Neural progenitor cell (in vitro differentiated cells): ENCODE data around the gene IL10RA. TPM values are rescaled to one million over a fixed set of nuclear protein-coding genes. Genes with fewer than 3 reads are reported as not detected.

Source experiments
- DNase-seq: peaks from one replicate; pipeline ENCODE4 v3.0.0-alpha.2; 2016; ENCODE audit warnings: low spot score
- H2AFZ ChIP-seq: fragments of 200-600 bp; sonication (generic); replicated peaks from 2 replicates; pipeline ENCODE4 v1.6.1; 2016; ENCODE audit warnings: antibody characterized with exemption
- H3F3A ChIP-seq: fragments of 200-600 bp; sonication (generic); 2 replicates; pipeline ENCODE4 v1.6.1; 2016; ENCODE audit warnings: antibody characterized with exemption, low read depth
- H3K27ac ChIP-seq: fragments of 200-600 bp; sonication (generic); 2 replicates; pipeline ENCODE4 v1.5.1; 2016; ENCODE audit warnings: mild to moderate bottlenecking
- H3K27me3 ChIP-seq: fragments of 200-600 bp; sonication (generic); 2 replicates; pipeline ENCODE4 v1.6.1; 2016; ENCODE audit warnings: mild to moderate bottlenecking, moderate library complexity
- H3K36me3 ChIP-seq: fragments of 200-600 bp; sonication (generic); 2 replicates; pipeline ENCODE4 v1.5.1; 2016
- H3K4me1 ChIP-seq: fragments of 200-600 bp; sonication (generic); 2 replicates; pipeline ENCODE4 v1.6.1; 2016; ENCODE audit warnings: mixed run types
- H3K4me2 ChIP-seq: fragments of 200-600 bp; sonication (generic); 2 replicates; pipeline ENCODE4 v1.6.1; 2016
- H3K4me3 ChIP-seq: fragments of 200-600 bp; sonication (generic); 2 replicates; pipeline ENCODE4 v1.5.1; 2016
- H3K79me2 ChIP-seq: fragments of 200-600 bp; sonication (generic); 2 replicates; pipeline ENCODE4 v1.6.1; 2016; ENCODE audit warnings: low read depth
- H3K9ac ChIP-seq: fragments of 200-600 bp; sonication (generic); 2 replicates; pipeline ENCODE4 v1.6.1; 2016
- H3K9me3 ChIP-seq: fragments of 200-600 bp; sonication (generic); 2 replicates; pipeline ENCODE4 v1.5.1; 2016; ENCODE audit warnings: low read depth
- H4K20me1 ChIP-seq: fragments of 200-600 bp; sonication (generic); 2 replicates; pipeline ENCODE4 v1.6.1; 2016; ENCODE audit warnings: low read depth
- H3K27ac Mint-ChIP-seq: 3 replicates; pipeline ENCODE4 v1.8.0; 2021; ENCODE audit warnings: mixed read lengths
- H3K27me3 Mint-ChIP-seq: 2 replicates; pipeline ENCODE4 v1.8.0; 2022; ENCODE audit warnings: low read depth, mild to moderate bottlenecking, inconsistent platforms, moderate library complexity, mixed read lengths; ENCODE audit not compliant: insufficient read depth
- H3K36me3 Mint-ChIP-seq: 3 replicates; pipeline ENCODE4 v1.8.0; 2021; ENCODE audit warnings: mixed read lengths
- H3K4me1 Mint-ChIP-seq: 3 replicates; pipeline ENCODE4 v1.8.0; 2021; ENCODE audit warnings: mixed read lengths
- H3K4me3 Mint-ChIP-seq: 3 replicates; pipeline ENCODE4 v1.8.0; 2021; ENCODE audit warnings: mild to moderate bottlenecking, moderate library complexity, mixed read lengths
- H3K9me3 Mint-ChIP-seq: 3 replicates; pipeline ENCODE4 v1.8.0; 2020; ENCODE audit warnings: mixed read lengths
- EZH2 ChIP-seq: fragments of 200-600 bp; sonication (generic); IDR thresholded peaks from 2 replicates; pipeline ENCODE4 v1.6.1; 2017; ENCODE audit warnings: antibody characterized with exemption, mild to moderate bottlenecking, moderate library complexity
- EZH2phosphoT487 ChIP-seq: fragments of 200-600 bp; sonication (generic); IDR thresholded peaks from 2 replicates; pipeline ENCODE4 v1.6.1; 2017; ENCODE audit warnings: antibody characterized with exemption
- total RNA-seq: library from RNA; depleted of rRNA; stranded (reverse); fragments of >200 nt; gene quantifications from 2 replicates; pipeline ENCODE4 v1.2.3, GENCODE V29; 2015; ENCODE audit warnings: low replicate concordance
- TF ChIP-seq, protein P1 (sequence below): fragments of 200-600 bp; sonication (generic); IDR thresholded peaks from 2 replicates; pipeline ENCODE4 v1.5.1; 2017; ENCODE audit warnings: antibody characterized with exemption, mild to moderate bottlenecking

Gene IL10RA
- total RNA-seq, 1 donor from 2014 or later = not detected

DNA sequence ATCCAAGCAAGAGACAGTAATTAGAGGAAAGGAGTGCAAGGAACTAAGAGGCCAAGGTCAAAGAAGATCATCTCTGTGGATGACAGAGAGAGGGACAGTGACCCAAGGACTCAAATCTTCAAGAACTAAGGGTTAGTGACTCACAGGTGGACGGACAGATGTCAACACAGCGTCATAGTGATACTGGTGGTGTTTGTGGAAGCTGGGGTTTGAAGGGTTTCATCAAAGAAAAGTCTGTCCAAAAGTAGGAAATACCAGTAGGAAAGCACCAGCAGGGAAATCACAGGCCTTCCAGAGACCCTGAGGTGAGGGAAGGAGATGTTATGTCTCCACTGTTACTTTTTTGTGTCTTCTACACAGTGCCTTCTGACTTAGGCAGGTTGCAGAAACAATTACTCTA lies 32.2 kb downstream of the IL10RA start:
- no peak overlapping the region for H3K4me3 ChIP-seq
- no peaks in the 10 kb centered on the region for H3K36me3 ChIP-seq
- no peak overlapping the region for H2AFZ ChIP-seq
- H3K79me2 ChIP-seq = no peaks in the 10 kb centered on the region
- no peaks in the 10 kb centered on the region for H3F3A ChIP-seq
- no peaks in the 10 kb centered on the region for H3K4me1 ChIP-seq
- Mint-ChIP-seq H3K4me3 (no peak overlapping the region), H3K9me3 (peaks cover 8% of the 10 kb centered on the region), H3K4me1 (no peaks in the 10 kb centered on the region), H3K27me3 (peaks cover 16% of the 10 kb centered on the region), H3K36me3 (no peaks in the 10 kb centered on the region), H3K27ac (no peak overlapping the region)
- no peak overlapping the region for H3K9ac ChIP-seq
- no peaks in the 10 kb centered on the region for H3K9me3 ChIP-seq
- peaks cover 5% of the 10 kb centered on the region for H3K27me3 ChIP-seq
- no peak overlapping the region for H3K4me2 ChIP-seq
- H3K27ac ChIP-seq = no peak overlapping the region
- TF ChIP-seq, protein P1, sequence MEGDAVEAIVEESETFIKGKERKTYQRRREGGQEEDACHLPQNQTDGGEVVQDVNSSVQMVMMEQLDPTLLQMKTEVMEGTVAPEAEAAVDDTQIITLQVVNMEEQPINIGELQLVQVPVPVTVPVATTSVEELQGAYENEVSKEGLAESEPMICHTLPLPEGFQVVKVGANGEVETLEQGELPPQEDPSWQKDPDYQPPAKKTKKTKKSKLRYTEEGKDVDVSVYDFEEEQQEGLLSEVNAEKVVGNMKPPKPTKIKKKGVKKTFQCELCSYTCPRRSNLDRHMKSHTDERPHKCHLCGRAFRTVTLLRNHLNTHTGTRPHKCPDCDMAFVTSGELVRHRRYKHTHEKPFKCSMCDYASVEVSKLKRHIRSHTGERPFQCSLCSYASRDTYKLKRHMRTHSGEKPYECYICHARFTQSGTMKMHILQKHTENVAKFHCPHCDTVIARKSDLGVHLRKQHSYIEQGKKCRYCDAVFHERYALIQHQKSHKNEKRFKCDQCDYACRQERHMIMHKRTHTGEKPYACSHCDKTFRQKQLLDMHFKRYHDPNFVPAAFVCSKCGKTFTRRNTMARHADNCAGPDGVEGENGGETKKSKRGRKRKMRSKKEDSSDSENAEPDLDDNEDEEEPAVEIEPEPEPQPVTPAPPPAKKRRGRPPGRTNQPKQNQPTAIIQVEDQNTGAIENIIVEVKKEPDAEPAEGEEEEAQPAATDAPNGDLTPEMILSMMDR = no peak
- TF ChIP-seq EZH2phosphoT487 (no peak), EZH2 (no peak)
- DNase-seq = no peak
- no peaks in the 10 kb centered on the region for H4K20me1 ChIP-seq

DNA sequence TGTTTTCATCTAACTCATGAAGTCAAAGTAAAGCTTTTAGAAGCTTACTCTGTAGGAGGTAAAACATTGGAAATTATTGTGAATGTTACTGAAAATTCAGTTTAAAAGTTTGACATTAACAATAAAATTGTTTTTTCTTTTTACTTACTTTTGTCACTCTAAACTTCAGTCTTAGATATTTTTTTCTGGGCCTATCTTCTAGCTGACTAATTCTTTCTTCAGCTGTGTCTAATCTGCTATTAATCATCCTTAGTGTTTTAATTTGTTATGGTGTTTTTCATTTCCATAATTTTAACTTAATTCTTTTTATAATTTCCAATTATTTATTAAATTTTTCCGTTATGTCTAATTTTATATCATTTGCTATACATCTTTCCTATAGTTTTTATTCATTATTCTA lies 35.0 kb downstream of the IL10RA start:
- H3K4me2 ChIP-seq = no peak overlapping the region
- peaks cover 6% of the 10 kb centered on the region for H3K27me3 Mint-ChIP-seq
- no peaks in the 10 kb centered on the region for H3F3A ChIP-seq
- H3K4me1 ChIP-seq = no peaks in the 10 kb centered on the region
- H3K27me3 ChIP-seq = peaks cover 5% of the 10 kb centered on the region
- no peaks in the 10 kb centered on the region for H3K4me1 Mint-ChIP-seq
- H3K9me3 ChIP-seq = no peaks in the 10 kb centered on the region
- no peaks in the 10 kb centered on the region for H3K79me2 ChIP-seq
- no peak overlapping the region for H3K4me3 ChIP-seq
- no peak overlapping the region for H3K4me3 Mint-ChIP-seq
- H3K27ac Mint-ChIP-seq = no peak overlapping the region
- no peaks in the 10 kb centered on the region for H3K36me3 Mint-ChIP-seq
- H3K36me3 ChIP-seq = no peaks in the 10 kb centered on the region
- DNase-seq = no peak
- H3K9me3 Mint-ChIP-seq = peaks cover 8% of the 10 kb centered on the region
- H2AFZ ChIP-seq = no peak overlapping the region
- H3K27ac ChIP-seq = no peak overlapping the region
- TF ChIP-seq, protein P1 = no peak
- TF ChIP-seq EZH2phosphoT487 (no peak), EZH2 (no peak)
- no peak overlapping the region for H3K9ac ChIP-seq
- H4K20me1 ChIP-seq = no peaks in the 10 kb centered on the region

DNA sequence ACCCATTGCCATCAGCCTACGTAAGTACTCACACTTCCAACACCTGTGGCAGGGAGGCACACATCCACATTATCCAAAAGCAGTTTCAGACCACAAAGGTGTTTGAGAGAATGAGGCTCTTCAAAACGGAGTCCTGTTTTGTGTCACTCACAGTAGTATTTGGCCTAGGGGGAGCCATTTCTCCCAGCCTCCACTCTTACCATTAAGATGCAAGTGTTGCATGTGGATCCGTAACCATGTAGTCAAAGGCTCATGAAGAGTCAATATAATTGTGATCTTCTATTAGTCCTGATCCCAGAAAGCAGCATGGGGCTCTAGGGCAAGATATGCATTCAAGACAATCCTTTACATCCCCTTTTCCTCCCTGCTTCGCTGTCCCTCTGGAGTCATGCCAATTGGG lies 41.5 kb downstream of the IL10RA start:
- H2AFZ ChIP-seq = no peak overlapping the region
- H3K4me3 ChIP-seq = no peak overlapping the region
- H3K27me3 ChIP-seq = no peaks in the 10 kb centered on the region
- H3K79me2 ChIP-seq = no peaks in the 10 kb centered on the region
- no peak overlapping the region for H3K9ac ChIP-seq
- Mint-ChIP-seq H3K4me3 (no peak overlapping the region), H3K36me3 (no peaks in the 10 kb centered on the region), H3K27me3 (peaks cover 2% of the 10 kb centered on the region), H3K9me3 (no peaks in the 10 kb centered on the region), H3K27ac (no peak overlapping the region), H3K4me1 (no peaks in the 10 kb centered on the region)
- TF ChIP-seq, protein P1 = no peak
- no peak for TF ChIP-seq EZH2
- no peak for TF ChIP-seq EZH2phosphoT487
- no peaks in the 10 kb centered on the region for H3K36me3 ChIP-seq
- no peaks in the 10 kb centered on the region for H3F3A ChIP-seq
- H4K20me1 ChIP-seq = no peaks in the 10 kb centered on the region
- no peak overlapping the region for H3K4me2 ChIP-seq
- no peak overlapping the region for H3K27ac ChIP-seq
- no peak for DNase-seq
- H3K4me1 ChIP-seq = no peaks in the 10 kb centered on the region
- H3K9me3 ChIP-seq = no peaks in the 10 kb centered on the region
